ENCODE results near the gene PHACTR2. TPM values are rescaled to one million over a fixed set of nuclear protein-coding genes. Genes with fewer than 3 reads are reported as not detected.

PHACTR2 gene
- total RNA-seq, 4 donors from 2014 or later = 61.3 to 122 (median 86.0) TPM

DNA sequence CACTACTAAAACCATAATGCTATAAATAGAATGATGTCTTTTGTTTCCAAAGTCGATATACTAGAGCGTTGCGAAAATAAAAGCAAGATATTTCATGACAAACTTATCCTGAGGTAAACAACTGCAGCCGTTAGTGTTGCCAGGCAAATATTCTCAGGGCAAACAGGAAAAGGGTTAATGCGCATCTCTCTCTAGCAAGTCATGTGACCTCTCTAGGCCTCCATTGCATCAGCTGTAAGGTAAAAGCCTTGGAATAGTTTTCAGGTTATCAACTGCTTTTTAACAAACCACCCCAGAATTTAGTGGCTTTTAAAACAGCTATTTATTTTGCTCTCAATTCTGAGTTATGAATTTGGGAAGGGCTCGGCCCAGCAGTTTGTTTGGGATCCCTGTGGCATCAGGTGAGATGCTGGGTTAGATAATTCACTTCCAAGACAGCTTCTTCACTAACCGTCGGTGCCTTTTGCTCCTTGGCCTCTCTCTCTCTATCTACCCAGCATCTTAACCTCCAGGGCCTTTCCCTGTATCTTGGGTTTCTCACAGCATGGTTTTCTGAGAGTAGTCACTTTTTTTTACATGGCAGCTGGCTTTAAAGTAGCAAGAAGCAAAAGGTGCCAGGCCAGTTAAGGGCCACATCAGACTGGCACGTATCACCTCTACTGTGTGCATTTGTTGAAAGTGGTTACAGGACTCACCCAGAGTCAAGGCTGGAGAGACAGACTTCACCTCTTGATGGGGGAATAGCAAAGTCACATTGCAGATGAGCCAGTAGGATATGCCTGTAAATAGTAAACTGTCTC lies 126.2 kb downstream of the PHACTR2 start:
- TF ChIP-seq POLR2AphosphoS5 (IDR thresholded peaks at IDR 0.05) (no peak), EP300 (IDR thresholded peaks at IDR 0.05) (no peak), POLR2A (IDR thresholded peaks at IDR 0.05) (no peak)
- TF ChIP-seq, protein P1, sequence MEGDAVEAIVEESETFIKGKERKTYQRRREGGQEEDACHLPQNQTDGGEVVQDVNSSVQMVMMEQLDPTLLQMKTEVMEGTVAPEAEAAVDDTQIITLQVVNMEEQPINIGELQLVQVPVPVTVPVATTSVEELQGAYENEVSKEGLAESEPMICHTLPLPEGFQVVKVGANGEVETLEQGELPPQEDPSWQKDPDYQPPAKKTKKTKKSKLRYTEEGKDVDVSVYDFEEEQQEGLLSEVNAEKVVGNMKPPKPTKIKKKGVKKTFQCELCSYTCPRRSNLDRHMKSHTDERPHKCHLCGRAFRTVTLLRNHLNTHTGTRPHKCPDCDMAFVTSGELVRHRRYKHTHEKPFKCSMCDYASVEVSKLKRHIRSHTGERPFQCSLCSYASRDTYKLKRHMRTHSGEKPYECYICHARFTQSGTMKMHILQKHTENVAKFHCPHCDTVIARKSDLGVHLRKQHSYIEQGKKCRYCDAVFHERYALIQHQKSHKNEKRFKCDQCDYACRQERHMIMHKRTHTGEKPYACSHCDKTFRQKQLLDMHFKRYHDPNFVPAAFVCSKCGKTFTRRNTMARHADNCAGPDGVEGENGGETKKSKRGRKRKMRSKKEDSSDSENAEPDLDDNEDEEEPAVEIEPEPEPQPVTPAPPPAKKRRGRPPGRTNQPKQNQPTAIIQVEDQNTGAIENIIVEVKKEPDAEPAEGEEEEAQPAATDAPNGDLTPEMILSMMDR (IDR thresholded peaks at IDR 0.05) = no peak
- 85 to 89% methylated on average over 9 of the region's 9 CpGs for WGBS, 2 donors (ENCODE audit: low coverage in 1 of 2)
- H3K4me1 ChIP-seq = no peaks in the 10 kb centered on the region
- H3K27ac ChIP-seq = no peak overlapping the region
- H3K9me3 ChIP-seq = peaks cover 0 to 8% (median 0%) of the 10 kb centered on the region in 3 donors
- no peak for ATAC-seq
- H3K27me3 ChIP-seq = no peaks in the 10 kb centered on the region
- H3K4me3 ChIP-seq = no peak overlapping the region
- H3K36me3 ChIP-seq = peaks cover 0 to 32% of the 10 kb centered on the region in 2 donors

DNA sequence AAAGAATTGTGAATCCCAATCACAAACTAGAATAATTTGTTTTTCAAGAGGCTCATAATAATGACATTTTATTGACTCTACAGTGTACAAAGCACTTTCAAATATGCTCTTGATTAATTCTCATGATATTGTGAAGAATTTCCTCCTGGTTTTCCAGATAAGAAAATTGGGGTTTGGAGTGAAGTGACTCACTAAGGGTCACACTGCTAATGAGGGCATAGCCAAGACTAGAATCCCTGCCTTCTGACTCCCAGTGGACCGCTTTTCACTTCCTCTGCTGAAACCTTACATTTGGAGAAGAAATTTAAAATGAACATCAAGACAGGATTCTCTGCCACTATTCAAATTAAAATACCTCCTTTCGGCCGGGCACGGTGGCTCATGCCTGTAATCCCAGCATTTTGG lies 127.1 kb downstream of the PHACTR2 start:
- Histone ChIP-seq H3K36me3 (peaks cover 0 to 32% of the 10 kb centered on the region in 2 donors), H3K4me3 (no peak overlapping the region), H3K4me1 (no peaks in the 10 kb centered on the region), H3K9me3 (peaks cover 0 to 2% (median 0%) of the 10 kb centered on the region in 3 donors), H3K27me3 (no peaks in the 10 kb centered on the region), H3K27ac (no peak overlapping the region)
- no peak for TF ChIP-seq EP300 (IDR thresholded peaks at IDR 0.05)
- no peak for TF ChIP-seq POLR2AphosphoS5 (IDR thresholded peaks at IDR 0.05)
- TF ChIP-seq POLR2A (IDR thresholded peaks at IDR 0.05) = no peak
- TF ChIP-seq, protein P1 (IDR thresholded peaks at IDR 0.05) = no peak
- ATAC-seq = no peak
- WGBS, 2 donors (ENCODE audit: low coverage in 1 of 2) = 83 to 86% methylated on average over 3 to 4 of the region's 4 CpGs

DNA sequence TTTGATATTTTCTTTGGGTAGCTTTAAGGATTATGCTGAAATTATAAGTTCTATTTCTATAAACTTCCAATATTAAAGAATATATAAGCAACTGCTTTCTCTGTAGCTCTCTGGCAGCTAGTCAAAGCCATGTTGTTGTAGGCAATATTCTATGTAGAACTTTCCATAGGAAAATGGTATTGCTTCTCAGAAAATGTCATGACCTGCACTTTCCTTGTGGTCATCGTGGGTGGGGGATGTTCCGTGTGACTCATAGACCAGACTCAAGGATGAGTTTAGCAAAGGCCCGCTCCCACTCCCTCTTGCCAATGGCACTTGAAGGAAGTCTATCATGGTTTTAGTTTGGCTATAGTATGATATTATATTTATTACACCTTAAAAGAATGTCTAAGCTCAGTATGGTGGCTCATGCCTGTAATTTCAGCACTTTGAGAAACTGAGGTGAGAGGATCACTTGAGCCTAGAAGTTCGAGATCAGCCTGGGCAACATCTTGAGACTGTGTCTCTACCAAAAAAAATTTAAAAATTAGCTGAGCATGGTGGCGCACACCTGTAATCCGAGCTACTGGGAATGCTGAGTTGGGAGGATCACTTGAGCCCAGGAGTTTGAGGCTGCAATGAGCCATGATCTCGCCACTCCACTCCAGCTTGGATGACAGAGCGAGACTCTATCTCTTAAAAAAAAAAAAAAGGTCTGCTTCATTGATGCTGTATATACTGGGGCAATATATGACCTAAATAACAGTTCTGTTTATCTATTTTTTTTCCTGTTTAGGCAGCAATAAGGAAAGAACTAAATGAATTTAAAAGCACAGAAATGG lies 128.7 kb downstream of the PHACTR2 start:
- Histone ChIP-seq H3K27ac (no peak overlapping the region), H3K27me3 (no peaks in the 10 kb centered on the region), H3K36me3 (peaks cover 0 to 24% of the 10 kb centered on the region in 2 donors), H3K4me1 (no peaks in the 10 kb centered on the region), H3K4me3 (no peak overlapping the region), H3K9me3 (no peaks in the 10 kb centered on the region)
- TF ChIP-seq POLR2AphosphoS5 (IDR thresholded peaks at IDR 0.05) = no peak
- TF ChIP-seq, protein P1 (IDR thresholded peaks at IDR 0.05) = no peak
- no peak for TF ChIP-seq EP300 (IDR thresholded peaks at IDR 0.05)
- no peak for TF ChIP-seq POLR2A (IDR thresholded peaks at IDR 0.05)
- no peak for ATAC-seq
- WGBS, 2 donors (ENCODE audit: low coverage in 1 of 2) = 89 to 91% methylated on average over 8 of the region's 8 CpGs

DNA sequence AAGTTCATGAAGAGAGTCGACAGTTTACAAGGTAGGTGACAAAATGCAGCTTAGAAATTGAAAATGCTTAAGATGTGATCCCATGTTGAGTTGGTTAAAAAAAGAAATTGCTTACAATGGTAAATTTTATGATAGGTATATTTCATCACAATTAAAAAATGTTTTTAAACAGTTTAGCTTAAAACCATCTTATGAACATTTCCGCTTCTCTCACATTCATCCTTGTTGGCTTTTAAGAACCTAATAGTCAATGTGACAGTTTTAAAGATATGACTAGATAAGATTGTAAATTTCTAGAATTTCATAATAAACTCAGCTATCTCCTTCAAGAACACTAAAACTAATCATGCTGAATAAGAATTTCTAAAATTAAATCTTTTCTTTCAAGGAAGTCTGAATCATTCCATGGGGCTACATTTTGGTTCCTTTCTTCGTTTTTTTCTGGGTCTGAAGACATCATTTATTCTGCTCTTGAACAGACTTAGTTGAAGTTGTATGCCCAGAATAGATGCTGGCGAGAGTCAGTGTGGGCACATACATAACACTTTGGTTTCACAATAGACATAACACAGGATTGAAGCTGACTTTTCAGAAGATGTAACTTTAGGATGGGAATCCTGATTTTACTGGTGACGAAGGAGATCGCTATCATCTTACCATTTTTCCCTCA lies 129.5 kb downstream of the PHACTR2 start:
- Histone ChIP-seq H3K27ac (no peak overlapping the region), H3K27me3 (no peaks in the 10 kb centered on the region), H3K9me3 (no peaks in the 10 kb centered on the region), H3K4me1 (no peaks in the 10 kb centered on the region), H3K4me3 (no peak overlapping the region), H3K36me3 (peaks cover 0 to 22% of the 10 kb centered on the region in 2 donors)
- ATAC-seq = no peak
- 84 to 95% methylated on average over 4 to 6 of the region's 6 CpGs for WGBS, 2 donors (ENCODE audit: low coverage in 1 of 2)
- TF ChIP-seq POLR2A (IDR thresholded peaks at IDR 0.05) = no peak
- no peak for TF ChIP-seq POLR2AphosphoS5 (IDR thresholded peaks at IDR 0.05)
- TF ChIP-seq, protein P1 (IDR thresholded peaks at IDR 0.05) = no peak
- TF ChIP-seq EP300 (IDR thresholded peaks at IDR 0.05) = no peak

Data from gastroesophageal sphincter (tissue), 4 donors.